A375 (cell line): ENCODE measurements around the gene NIP7. TPM values are rescaled to one million over a fixed set of nuclear protein-coding genes. Genes with fewer than 3 reads are reported as not detected.

ENCODE experiments used
- total RNA-seq: library from RNA; depleted of rRNA; stranded (reverse); fragments of >200 nt; shearing (Covaris generic); gene quantifications from 2 replicates; pipeline ENCODE4 v1.2.3, GENCODE V29; 2014; rRNA removed

The NIP7 gene
- total RNA-seq: 66.3 and 72.0 TPM in 2 replicates

DNA sequence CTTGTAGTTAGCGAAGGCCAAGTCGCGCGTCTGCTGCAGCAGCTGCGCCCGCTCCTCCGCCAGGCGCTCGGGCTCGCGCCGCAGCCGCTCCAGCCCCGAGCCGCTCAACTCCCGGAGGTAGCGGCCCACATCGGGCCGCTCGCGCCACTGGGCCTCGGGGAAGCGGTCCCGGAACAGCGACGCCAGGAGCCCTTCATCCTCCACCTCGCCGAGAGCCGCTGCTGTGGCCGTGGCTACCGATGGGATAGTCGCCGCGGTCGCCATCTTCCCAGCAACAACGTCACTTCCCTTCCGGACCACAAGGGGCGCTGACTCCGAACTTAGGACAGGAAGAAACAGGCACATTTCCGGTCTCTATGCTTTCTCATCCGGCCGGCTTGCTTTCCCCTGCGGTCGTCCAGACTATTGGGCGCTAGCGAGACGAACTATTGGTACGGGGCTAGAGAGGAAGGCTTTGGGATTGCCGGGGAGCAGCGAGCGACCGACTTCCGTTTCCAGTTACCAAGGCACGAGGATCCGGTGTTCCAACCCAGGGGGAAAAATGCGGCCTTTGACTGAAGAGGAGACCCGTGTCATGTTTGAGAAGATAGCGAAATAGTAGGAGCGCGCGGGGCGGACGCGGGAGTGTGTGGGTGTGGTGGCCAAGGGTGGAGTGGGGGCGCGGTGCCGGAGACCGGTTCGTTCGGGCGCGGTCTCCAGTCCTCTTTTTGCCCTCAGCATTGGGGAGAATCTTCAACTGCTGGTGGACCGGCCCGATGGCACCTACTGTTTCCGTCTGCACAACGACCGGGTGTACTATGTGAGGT lies at the start of gene NIP7, which contains the start of gene COG8:
Gene NIP7 (plus strand): TSS at position 484 of the 806 bp plus-strand sequence. CDS start 58 bp downstream, at position 542.
Gene COG8 (minus strand): TSS at position 276 of the 806 bp plus-strand sequence. CDS start 12 bp downstream, at position 264.

DNA sequence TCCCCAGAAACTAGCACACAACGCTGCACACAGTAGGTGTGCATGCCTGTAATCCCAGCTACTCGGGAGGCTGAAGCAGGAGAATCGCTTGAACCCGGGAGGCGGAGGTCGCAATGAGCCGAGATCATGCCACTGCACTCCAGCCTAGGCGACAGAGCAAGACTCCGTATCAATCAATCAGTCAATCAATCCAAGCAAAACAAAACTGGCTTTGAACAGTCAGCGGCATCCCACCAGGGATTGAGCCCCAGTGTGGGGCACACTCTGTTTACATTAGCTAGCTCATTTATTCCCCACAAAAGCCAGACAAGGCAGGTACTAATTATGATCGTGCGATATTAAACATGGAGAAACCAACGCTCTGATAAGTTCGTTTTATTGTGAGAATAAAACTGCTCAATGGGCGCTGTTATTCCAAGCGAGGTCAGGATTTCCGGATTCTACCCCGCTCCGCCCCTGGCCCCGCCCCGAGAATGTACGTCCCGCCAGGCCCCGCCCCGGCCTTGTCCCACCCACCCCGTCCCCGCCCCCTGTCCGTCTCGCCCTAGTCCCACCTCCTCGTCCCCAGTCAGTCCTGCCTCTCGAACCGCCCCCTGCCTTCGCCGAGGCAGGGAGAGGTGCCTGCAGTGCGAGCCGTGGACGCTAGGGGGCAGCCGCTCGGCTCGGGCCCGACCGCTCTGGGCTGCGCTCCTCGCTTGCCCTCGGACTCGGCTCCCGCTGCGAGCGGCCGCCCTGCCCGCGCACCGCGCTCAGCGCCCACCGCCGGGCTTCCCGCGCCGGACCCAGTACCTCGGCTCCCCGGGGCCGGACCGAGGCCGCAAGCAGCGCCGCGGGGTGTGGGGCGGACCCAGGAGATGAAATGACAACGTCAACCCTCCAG lies 28.7 kb upstream of the NIP7 start, which contains the start of gene VPS4A:
Gene VPS4A (plus strand): TSS at position 698 of the 880 bp plus-strand sequence. CDS start 162 bp downstream, at position 860.

DNA sequence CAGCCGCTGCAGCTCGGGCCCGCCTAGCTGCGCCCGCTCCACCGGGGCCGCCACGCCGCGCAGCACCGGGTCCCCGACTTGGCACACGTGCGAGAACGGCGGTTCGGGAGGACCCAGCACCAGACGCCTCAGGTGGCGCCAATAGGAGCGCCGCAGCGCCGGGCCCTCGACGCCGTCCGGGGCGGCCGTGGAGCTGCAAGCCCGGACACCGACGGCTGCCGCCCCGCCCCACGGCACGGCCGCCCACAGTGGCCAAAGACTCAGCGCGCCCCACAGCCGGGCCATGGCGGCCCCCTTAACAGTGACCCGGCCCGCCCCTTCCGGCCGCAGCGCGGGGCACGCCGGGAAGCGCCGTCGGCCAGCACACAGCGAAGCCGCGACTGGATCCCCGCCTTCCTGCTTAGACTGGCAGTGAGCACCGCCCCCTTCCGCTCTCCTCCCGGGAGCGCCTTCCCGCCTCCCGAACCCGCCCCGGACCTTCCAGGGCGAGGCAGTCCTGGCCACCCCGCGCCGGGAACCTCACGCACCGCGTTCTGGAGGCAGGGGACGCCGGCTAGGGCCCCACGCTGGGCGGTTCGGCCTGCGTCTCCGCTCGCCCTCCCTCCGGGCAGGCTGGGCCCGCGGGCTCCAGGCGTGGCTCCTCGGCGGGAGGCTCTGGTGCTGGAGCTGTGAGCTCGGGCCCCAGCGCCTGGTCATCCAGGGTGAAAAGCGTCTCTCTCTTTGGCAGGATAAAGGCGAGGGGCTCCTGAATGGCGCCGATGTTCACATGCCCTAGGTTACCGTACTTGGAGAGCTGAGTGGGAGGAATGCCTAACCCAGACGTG lies 9.1 kb upstream of the NIP7 start, which contains the start of gene PDF:
Gene PDF (minus strand): TSS at position 303 of the 824 bp plus-strand sequence. CDS start 18 bp downstream, at position 285.

DNA sequence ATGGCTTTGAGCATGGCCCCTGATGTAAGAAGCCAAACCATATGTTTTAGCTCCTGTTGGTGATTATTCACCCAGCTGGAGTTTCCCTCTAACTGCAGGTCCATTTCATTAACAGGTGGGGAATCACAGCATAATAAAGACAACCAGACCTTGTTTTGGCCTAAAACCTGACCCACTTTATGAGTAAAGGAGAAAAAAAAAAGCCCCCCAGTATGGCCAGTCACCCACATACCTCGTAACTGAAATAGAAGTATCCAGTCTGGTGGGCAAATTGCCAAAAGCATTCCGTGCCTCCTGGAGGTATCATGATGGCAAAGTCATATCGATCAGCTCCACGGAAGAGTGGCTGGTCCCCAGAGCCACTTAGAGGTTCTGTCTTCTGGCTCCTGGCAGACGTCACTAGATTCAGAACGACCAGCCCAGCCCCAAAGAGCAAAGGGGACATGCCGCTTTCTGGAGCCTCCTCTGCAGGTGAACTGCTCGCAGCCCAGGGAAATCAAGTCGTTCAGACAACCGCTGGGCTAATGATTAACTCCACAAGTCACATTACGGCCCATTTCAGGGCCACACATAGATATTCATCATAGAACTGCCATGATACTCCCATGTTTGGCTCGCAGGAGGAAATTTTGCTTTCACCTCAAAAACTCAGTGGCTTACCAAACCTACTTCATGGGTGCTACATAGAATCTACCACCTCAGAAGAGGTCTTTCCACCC lies 11.9 kb downstream of the NIP7 start, which contains the start of gene TMED6:
Gene TMED6 (minus strand): TSS at position 478 of the 719 bp plus-strand sequence. CDS start 33 bp downstream, at position 445.

Other genes with a start within 250 kb of the NIP7 start
- 2.8 and 5.5 TPM in 2 replicates for gene HAS3, start 234.1 kb upstream of the NIP7 start, total RNA-seq
- gene CHTF8, start 207.2 kb upstream of the NIP7 start, total RNA-seq: 32.7 and 42.4 TPM in 2 replicates
- 36.6 and 51.4 TPM in 2 replicates for gene UTP4, start 207.1 kb upstream of the NIP7 start, total RNA-seq
- 102 and 115 TPM in 2 replicates for gene SNTB2, start 152.6 kb upstream of the NIP7 start, total RNA-seq
- gene VPS4A, start 28.4 kb upstream of the NIP7 start, total RNA-seq: 43.7 TPM in 2 replicates
- 87.1 and 92.0 TPM in 2 replicates for gene PDF, start 9.2 kb upstream of the NIP7 start, total RNA-seq
- 42.0 and 68.1 TPM in 2 replicates for gene COG8, start 208 bp upstream of the NIP7 start, total RNA-seq
- gene TMED6, start 12.0 kb downstream of the NIP7 start, total RNA-seq: not detected in 2 replicates
- 8.4 and 9.2 TPM in 2 replicates for gene TERF2, start 46.2 kb downstream of the NIP7 start, total RNA-seq
- 30.9 and 56.2 TPM in 2 replicates for gene CYB5B, start 84.8 kb downstream of the NIP7 start, total RNA-seq
- 8.8 and 9.9 TPM in 2 replicates for gene NFAT5, start 226.2 kb downstream of the NIP7 start, total RNA-seq